PC-9 (cell line): Measurements from ENCODE around the gene RECQL5. TPM values are rescaled to one million over a fixed set of nuclear protein-coding genes. Genes with fewer than 3 reads are reported as not detected.

Source experiments
- BruUV-seq: library from RNA; stranded (reverse); fragments of 400-500 nt; replicated peaks from 2 replicates; lab custom pipeline; 2021; lab: Mats Ljungman, UMichigan
- CTCF ChIA-PET: fragments of 300-600 bp; sonication (Branson Sonifier 250); formaldehyde crosslinking; loops from one replicate; lab custom pipeline; 2022; ENCODE audit warnings: antibody characterized with exemption; lab: Charles Lee
- POLR2A ChIA-PET: fragments of 300-600 bp; sonication (Branson Sonifier 250); formaldehyde crosslinking; loops from one replicate; lab custom pipeline; 2022; ENCODE audit warnings: antibody characterized with exemption; ENCODE audit not compliant: unreplicated experiment; lab: Charles Lee
- DNase-seq, 2 experiments: peaks; one replicate each; pipeline versions ENCODE4 v3.0.0 to v3.0.0-alpha.2; 2015 to 2022; ENCODE audit warnings: mixed read lengths in 1 of 2
- H2AFZ ChIP-seq: fragments of 200-600 bp; sonication (generic); 2 replicates; pipeline ENCODE4 v1.8.1; 2017; ENCODE audit warnings: antibody characterized with exemption
- H3F3A ChIP-seq: fragments of 200-600 bp; sonication (generic); 2 replicates; pipeline ENCODE4 v1.8.1; 2017; ENCODE audit warnings: antibody characterized with exemption, mild to moderate bottlenecking, low read depth; ENCODE audit not compliant: insufficient read depth
- H3K27ac ChIP-seq: fragments of 200-600 bp; sonication (generic); 2 replicates; pipeline ENCODE4 v1.6.1; 2016; ENCODE audit warnings: mixed run types
- H3K27me3 ChIP-seq: fragments of 200-600 bp; sonication (generic); 2 replicates; pipeline ENCODE4 v1.6.1; 2016; ENCODE audit warnings: low read depth, mixed run types; ENCODE audit not compliant: insufficient read depth
- H3K36me3 ChIP-seq: fragments of 200-600 bp; sonication (generic); 2 replicates; pipeline ENCODE4 v1.6.1; 2016; ENCODE audit warnings: low read depth, mixed run types
- H3K4me1 ChIP-seq: fragments of 200-600 bp; sonication (generic); replicated peaks from 2 replicates; pipeline ENCODE4 v1.6.1; 2016; ENCODE audit warnings: mixed run types; ENCODE audit not compliant: insufficient read depth
- H3K4me2 ChIP-seq: fragments of 200-600 bp; sonication (generic); 2 replicates; pipeline ENCODE4 v1.6.1; 2017; ENCODE audit warnings: mixed run types
- H3K4me3 ChIP-seq: fragments of 200-600 bp; sonication (generic); 2 replicates; pipeline ENCODE4 v1.6.1; 2016; ENCODE audit warnings: mixed run types
- H3K79me2 ChIP-seq: fragments of 200-600 bp; sonication (generic); 2 replicates; pipeline ENCODE4 v1.6.1; 2017; ENCODE audit warnings: low read depth, mixed run types
- H3K9me2 ChIP-seq: fragments of 200-600 bp; sonication (generic); 2 replicates; pipeline ENCODE4 v1.8.1; 2017; ENCODE audit warnings: mild to moderate bottlenecking; ENCODE audit not compliant: insufficient read depth
- H3K9me3 ChIP-seq: fragments of 200-600 bp; sonication (generic); 2 replicates; pipeline ENCODE4 v1.8.1; 2016; ENCODE audit warnings: low read depth; ENCODE audit not compliant: insufficient read depth
- H4K20me1 ChIP-seq: fragments of 200-600 bp; sonication (generic); 2 replicates; pipeline ENCODE4 v1.8.1; 2017; ENCODE audit not compliant: insufficient read depth
- EZH2 ChIP-seq: fragments of 200-600 bp; sonication (generic); IDR thresholded peaks from 2 replicates; pipeline ENCODE4 v1.8.0; 2017; ENCODE audit warnings: antibody characterized with exemption, low read depth
- intact Hi-C: fragments of 100-400 bp; cut with micrococcal nuclease; formaldehyde crosslinking; loops from one replicate; pipeline ENCODE4 v1.10.0; 2022; ENCODE audit not compliant: unreplicated experiment
- total RNA-seq: library from RNA; stranded (reverse); gene quantifications from 2 replicates; pipeline ENCODE4 v1.2.3, GENCODE V29; 2021
- TF ChIP-seq, protein P1 (sequence below): fragments of 200-600 bp; sonication (generic); conservative IDR thresholded peaks from 2 replicates; pipeline ENCODE4 v1.6.1; 2017; ENCODE audit warnings: mixed run types, antibody characterized with exemption, mild to moderate bottlenecking, moderate library complexity

The RECQL5 gene
- total RNA-seq, 1 experiment from 2014 or later = 41.0 TPM

DNA sequence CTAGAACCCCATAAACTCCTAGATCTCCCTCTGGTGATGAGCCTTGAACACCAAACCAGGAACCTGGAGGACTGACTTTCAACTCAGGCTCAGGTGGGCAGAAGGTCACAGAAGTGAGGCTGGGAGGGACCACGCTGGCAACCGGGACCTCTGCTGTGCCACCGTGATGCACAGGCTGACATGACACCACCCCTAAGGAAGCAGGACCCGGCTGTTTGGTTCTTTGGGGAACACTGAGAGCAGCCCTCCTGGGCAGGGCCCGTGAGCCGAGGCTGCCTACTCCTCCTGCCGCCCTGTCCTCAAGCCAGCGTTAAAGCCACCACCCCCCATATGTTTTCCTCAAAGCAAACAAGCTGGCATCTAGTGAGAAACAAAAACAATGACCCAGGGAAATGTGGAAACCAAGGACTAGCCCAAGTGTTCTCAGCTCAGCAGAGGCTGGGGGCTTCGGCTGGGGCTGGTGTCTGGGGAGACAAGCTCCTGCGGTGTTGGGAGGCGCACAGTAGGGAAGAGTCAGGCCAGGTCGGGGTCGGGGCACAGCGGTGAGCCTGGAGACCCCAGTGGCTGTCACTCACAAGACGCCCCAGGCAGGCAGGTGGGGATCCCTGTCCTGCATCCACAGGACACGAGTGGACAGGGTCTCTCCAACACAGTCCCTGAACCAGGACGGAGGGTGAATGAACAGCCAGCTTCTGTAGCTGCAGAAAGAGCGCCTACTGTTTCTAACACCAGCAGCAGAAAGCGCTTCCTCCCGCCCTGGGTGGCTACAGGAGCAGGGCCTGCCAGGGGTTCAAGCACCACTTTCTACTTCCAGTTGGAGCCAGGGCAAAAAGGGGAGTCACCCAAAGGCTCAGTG, 32.0 kb downstream of the RECQL5 start:
- TF ChIP-seq, protein P1, sequence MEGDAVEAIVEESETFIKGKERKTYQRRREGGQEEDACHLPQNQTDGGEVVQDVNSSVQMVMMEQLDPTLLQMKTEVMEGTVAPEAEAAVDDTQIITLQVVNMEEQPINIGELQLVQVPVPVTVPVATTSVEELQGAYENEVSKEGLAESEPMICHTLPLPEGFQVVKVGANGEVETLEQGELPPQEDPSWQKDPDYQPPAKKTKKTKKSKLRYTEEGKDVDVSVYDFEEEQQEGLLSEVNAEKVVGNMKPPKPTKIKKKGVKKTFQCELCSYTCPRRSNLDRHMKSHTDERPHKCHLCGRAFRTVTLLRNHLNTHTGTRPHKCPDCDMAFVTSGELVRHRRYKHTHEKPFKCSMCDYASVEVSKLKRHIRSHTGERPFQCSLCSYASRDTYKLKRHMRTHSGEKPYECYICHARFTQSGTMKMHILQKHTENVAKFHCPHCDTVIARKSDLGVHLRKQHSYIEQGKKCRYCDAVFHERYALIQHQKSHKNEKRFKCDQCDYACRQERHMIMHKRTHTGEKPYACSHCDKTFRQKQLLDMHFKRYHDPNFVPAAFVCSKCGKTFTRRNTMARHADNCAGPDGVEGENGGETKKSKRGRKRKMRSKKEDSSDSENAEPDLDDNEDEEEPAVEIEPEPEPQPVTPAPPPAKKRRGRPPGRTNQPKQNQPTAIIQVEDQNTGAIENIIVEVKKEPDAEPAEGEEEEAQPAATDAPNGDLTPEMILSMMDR = no peak
- no peak for TF ChIP-seq EZH2
- H3K4me3 ChIP-seq = no peak overlapping the region
- H3K27me3 ChIP-seq = no peaks in the 10 kb centered on the region
- H3K36me3 ChIP-seq = no peaks in the 10 kb centered on the region
- ChIA-PET POLR2A (no interaction called here), CTCF (interaction anchor here (0.6 to 2.5 kb wide), 3 partner anchors 18 to 108 kb away, joined by 5 to 35 read pairs (median 14); no protein-coding TSS in a partner anchor)
- no TSS peak for BruUV-seq
- H2AFZ ChIP-seq = no peak overlapping the region
- H3K4me2 ChIP-seq = no peak overlapping the region
- H3K4me1 ChIP-seq = peaks cover 30% of the 10 kb centered on the region
- no peak overlapping the region for H3K27ac ChIP-seq
- peaks cover 12% of the 10 kb centered on the region for H4K20me1 ChIP-seq
- H3K9me2 ChIP-seq = no peaks in the 10 kb centered on the region
- DNase-seq = no peak
- H3K79me2 ChIP-seq = no peaks in the 10 kb centered on the region
- peaks cover 13% of the 10 kb centered on the region for H3F3A ChIP-seq
- no peaks in the 10 kb centered on the region for H3K9me3 ChIP-seq
- intact Hi-C loops = loop anchor here (5.0 kb wide), 1 partner anchor 32 kb away; the partner anchor contains the start of genes RECQL5 and SAP30BP

DNA sequence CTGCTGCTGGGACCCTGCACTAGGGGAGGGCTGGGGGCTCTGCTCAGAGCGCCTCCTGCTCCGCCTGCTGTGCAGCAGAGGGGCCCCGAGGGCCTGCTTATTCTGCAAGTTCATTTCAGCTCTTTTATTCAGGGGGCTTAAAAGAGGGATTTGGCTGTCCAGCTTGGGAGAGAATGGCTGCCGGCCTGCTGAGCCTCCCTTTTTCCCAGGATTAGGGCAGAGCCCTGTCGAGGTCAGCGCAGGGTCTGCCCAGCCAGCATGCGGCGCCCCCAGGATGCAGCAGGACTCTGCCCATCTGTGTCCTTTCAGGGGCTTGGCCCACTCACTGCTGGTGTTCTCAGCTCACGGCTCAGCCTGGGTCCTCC, 32.6 kb downstream of the RECQL5 start:
- TF ChIP-seq EZH2 = no peak
- TF ChIP-seq, protein P1 = no peak
- H3K4me2 ChIP-seq = peak overlapping the region; percentile 72
- POLR2A ChIA-PET = interaction anchor here (0.6 to 0.7 kb wide), 3 partner anchors 30 to 123 kb away, joined by 3 to 9 read pairs (median 4); partner anchors contain the start of gene RECQL5

More for the DNA sequence above, 32.6 kb downstream of the RECQL5 start:
- Histone ChIP-seq H4K20me1 (peaks cover 12% of the 10 kb centered on the region), H2AFZ (no peak overlapping the region), H3K27me3 (no peaks in the 10 kb centered on the region), H3K4me1 (peaks cover 24% of the 10 kb centered on the region), H3K36me3 (no peaks in the 10 kb centered on the region), H3F3A (peaks cover 13% of the 10 kb centered on the region), H3K27ac (no peak overlapping the region), H3K9me3 (no peaks in the 10 kb centered on the region), H3K4me3 (no peak overlapping the region), H3K9me2 (no peaks in the 10 kb centered on the region), H3K79me2 (no peaks in the 10 kb centered on the region)
- CTCF ChIA-PET = interaction anchor here (0.5 to 2.5 kb wide), 16 partner anchors 9 to 219 kb away, joined by 3 to 49 read pairs (median 6); partner anchors contain the start of genes RECQL5 and SAP30BP
- no TSS peak for BruUV-seq
- DNase-seq = no peak
- intact Hi-C loops = loop anchor here (5.0 kb wide), 1 partner anchor 33 kb away; the partner anchor contains the start of genes RECQL5 and SAP30BP
